Neuronal stem cell (in vitro differentiated cells): Measurements from ENCODE around the gene MOCS1.

Experiments used
- DNase-seq: peaks from one replicate; pipeline ENCODE4 v3.0.0-alpha.2; 2013; ENCODE audit warnings: low spot score
- H2AFZ ChIP-seq: one replicate; pipeline ENCODE4 v1.6.1; 2013; ENCODE audit warnings: mild to moderate bottlenecking, low read length, inconsistent platforms
- H2AK5ac ChIP-seq: 2 replicates; pipeline ENCODE4 v1.6.1; 2013; ENCODE audit warnings: low read depth, mild to moderate bottlenecking, inconsistent platforms, low read length, moderate library complexity, mixed read lengths
- H2BK120ac ChIP-seq: 2 replicates; pipeline ENCODE4 v1.6.1; 2013; ENCODE audit warnings: low read depth, mild to moderate bottlenecking, inconsistent platforms, low read length, moderate library complexity, mixed read lengths
- H2BK12ac ChIP-seq: one replicate; pipeline ENCODE4 v1.6.1; 2013; ENCODE audit warnings: low read length, inconsistent platforms
- H2BK15ac ChIP-seq: 2 replicates; pipeline ENCODE4 v1.6.1; 2013; ENCODE audit warnings: mild to moderate bottlenecking, low read length, inconsistent platforms, mixed read lengths
- H2BK5ac ChIP-seq: one replicate; pipeline ENCODE4 v1.6.1; 2013; ENCODE audit warnings: inconsistent platforms, mild to moderate bottlenecking, low read length, moderate library complexity
- H3K14ac ChIP-seq: one replicate; pipeline ENCODE4 v1.6.1; 2013; ENCODE audit warnings: low read length, inconsistent platforms
- H3K18ac ChIP-seq: 2 replicates; pipeline ENCODE4 v1.6.1; 2013; ENCODE audit warnings: low read length, inconsistent platforms
- H3K23ac ChIP-seq: 2 replicates; pipeline ENCODE4 v1.6.1; 2013; ENCODE audit warnings: low read depth, mild to moderate bottlenecking, mixed read lengths, low read length, inconsistent platforms; ENCODE audit not compliant: poor library complexity
- H3K27ac ChIP-seq: replicated peaks from 3 replicates; pipeline ENCODE4 v1.5.1; 2013; ENCODE audit warnings: low read length, inconsistent platforms
- H3K27me3 ChIP-seq, 3 experiments: 2 replicates each; pipeline ENCODE4 v1.6.1; 2013; ENCODE audit warnings: low read length in 3 of 3, mild to moderate bottlenecking in 2 of 3, inconsistent platforms in 1 of 3, low read depth in 1 of 3, mixed read lengths in 1 of 3, moderate library complexity in 1 of 3; ENCODE audit not compliant: control insufficient read depth in 3 of 3, insufficient read depth in 3 of 3
- H3K36me3 ChIP-seq, 2 donors: replicated peaks in 1 of 2; 2 replicates each; pipeline ENCODE4 v1.6.1; 2013; ENCODE audit warnings: low read length in 2 of 2; ENCODE audit not compliant: control insufficient read depth in 2 of 2, insufficient read depth in 2 of 2
- H3K4ac ChIP-seq: 2 replicates; pipeline ENCODE4 v1.6.1; 2013; ENCODE audit warnings: inconsistent platforms, mild to moderate bottlenecking, low read length, moderate library complexity
- H3K4me1 ChIP-seq, 2 donors: 1 replicate in 1 of 2; 2 replicates in 1 of 2; pipeline ENCODE4 v1.6.1; 2013; ENCODE audit warnings: low read length in 2 of 2, low read depth in 1 of 2; ENCODE audit not compliant: control insufficient read depth in 2 of 2, insufficient read depth in 1 of 2
- H3K4me2 ChIP-seq: one replicate; pipeline ENCODE4 v1.6.1; 2013; ENCODE audit warnings: mild to moderate bottlenecking, low read length, inconsistent platforms; ENCODE audit not compliant: insufficient read depth, poor library complexity, severe bottlenecking
- H3K4me3 ChIP-seq, 2 donors: 2 replicates each; pipeline ENCODE4 v1.5.1; 2013; ENCODE audit warnings: low read length in 2 of 2, mild to moderate bottlenecking in 2 of 2, inconsistent platforms in 1 of 2, moderate library complexity in 1 of 2
- H3K79me1 ChIP-seq: one replicate; pipeline ENCODE4 v1.6.1; 2013; ENCODE audit warnings: low read depth, mild to moderate bottlenecking, inconsistent platforms, low read length, moderate library complexity
- H3K9ac ChIP-seq: one replicate; pipeline ENCODE4 v1.6.1; 2013; ENCODE audit warnings: mild to moderate bottlenecking, low read depth, low read length, inconsistent platforms; ENCODE audit not compliant: poor library complexity
- H3K9me3 ChIP-seq, 2 donors: replicated peaks in 1 of 2; 2 replicates each; pipeline versions ENCODE3 to v1.6.1; 2013; ENCODE audit warnings: low read length in 2 of 2, mild to moderate bottlenecking in 2 of 2, inconsistent platforms in 1 of 2, low read depth in 1 of 2, mixed read lengths in 1 of 2, moderate library complexity in 1 of 2; ENCODE audit not compliant: control insufficient read depth in 2 of 2, insufficient read depth in 1 of 2
- H4K8ac ChIP-seq: one replicate; pipeline ENCODE4 v1.6.1; 2013; ENCODE audit warnings: low read depth, mild to moderate bottlenecking, inconsistent platforms, low read length, moderate library complexity
- H4K91ac ChIP-seq: one replicate; pipeline ENCODE4 v1.6.1; 2013; ENCODE audit warnings: low read length, low read depth, mild to moderate bottlenecking, inconsistent platforms; ENCODE audit not compliant: poor library complexity
- WGBS, 2 donors: extraction: QIAGEN DNeasy Blood & Tissue Kit; methylation state at CpG; one replicate each; pipeline ENCODE4 v1.1.7; 2013; ENCODE audit warnings: missing lambda C conversion rate in 2 of 2, mixed read lengths in 1 of 2; ENCODE audit not compliant: insufficient read length in 2 of 2, insufficient replicate concordance in 1 of 2; ENCODE audit errors: extremely low coverage in 2 of 2; 5-methylcytosine and 5-hydroxymethylcytosine counted together

MOCS1 gene

GRCh38 chr6:39879535-39879934 lies 54.7 kb downstream of the MOCS1 start:
- no peak for DNase-seq
- Histone ChIP-seq H3K4me3 (no peak overlapping the region), H3K27me3 (peaks cover 0 to 6% (median 0%) of the 10 kb centered on the region in 3 experiments), H3K14ac (no peak overlapping the region), H4K8ac (no peak overlapping the region), H2BK5ac (no peak overlapping the region), H2BK120ac (no peak overlapping the region), H3K4ac (no peak overlapping the region), H3K36me3 (peaks cover 0 to 2% of the 10 kb centered on the region in 2 donors), H4K91ac (no peak overlapping the region), H3K4me2 (no peak overlapping the region), H3K4me1 (peaks cover 0 to 3% of the 10 kb centered on the region in 2 donors), H3K9ac (no peak overlapping the region), H3K18ac (no peak overlapping the region), H2BK15ac (no peak overlapping the region), H3K23ac (no peak overlapping the region), H2AK5ac (no peak overlapping the region), H3K79me1 (no peaks in the 10 kb centered on the region), H3K9me3 (no peaks in the 10 kb centered on the region), H3K27ac (no peak overlapping the region), H2AFZ (no peak overlapping the region), H2BK12ac (no peak overlapping the region)
- WGBS, 2 donors, result no CpG with 5 or more reads among the region's 3 CpGs

DNA sequence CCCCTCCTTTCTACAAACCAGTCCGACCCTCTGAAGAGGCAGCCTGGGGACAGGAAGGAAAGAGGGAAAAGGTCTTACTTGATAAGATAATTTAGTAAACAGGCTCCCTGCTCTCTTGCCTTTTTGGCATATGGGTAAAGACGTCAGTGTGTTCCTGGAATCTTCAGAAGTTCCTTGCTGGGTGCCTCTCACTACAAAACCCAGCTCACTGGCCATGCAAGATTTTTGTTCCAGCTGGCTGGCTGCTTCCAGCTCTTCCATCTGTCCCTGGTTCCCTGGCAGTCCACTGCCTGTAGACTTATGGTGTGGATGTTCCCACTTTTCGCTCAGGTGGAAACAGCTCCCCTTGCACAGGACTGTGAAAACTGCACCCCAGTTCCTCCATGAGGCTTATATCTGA lies 57.4 kb downstream of the MOCS1 start:
- Histone ChIP-seq H2AFZ (no peak overlapping the region), H2BK5ac (no peak overlapping the region), H2BK12ac (no peak overlapping the region), H4K91ac (no peak overlapping the region), H3K79me1 (no peaks in the 10 kb centered on the region), H3K9ac (no peak overlapping the region), H3K4me2 (no peak overlapping the region), H2BK120ac (no peak overlapping the region), H3K4me3 (no peak overlapping the region), H3K18ac (no peak overlapping the region), H3K23ac (no peak overlapping the region), H3K9me3 (no peaks in the 10 kb centered on the region), H3K36me3 (peaks cover 0 to 2% of the 10 kb centered on the region in 2 donors), H3K27me3 (peaks cover 0 to 3% (median 0%) of the 10 kb centered on the region in 3 experiments), H3K4ac (no peak overlapping the region), H3K4me1 (no peaks in the 10 kb centered on the region), H2BK15ac (no peak overlapping the region), H2AK5ac (no peak overlapping the region), H4K8ac (no peak overlapping the region), H3K27ac (no peak overlapping the region), H3K14ac (no peak overlapping the region)
- DNase-seq, result no peak
- no CpG with 5 or more reads among the region's 3 CpGs for WGBS, 2 donors

- H2AFZ ChIP-seq, result no peak overlapping the region
- H3K27me3 ChIP-seq, result peaks cover 0 to 3% (median 0%) of the 10 kb centered on the region in 3 experiments
- no peak overlapping the region for H2BK15ac ChIP-seq
- H2BK120ac ChIP-seq, result no peak overlapping the region
- H3K9ac ChIP-seq, result no peak overlapping the region
- H2BK12ac ChIP-seq, result no peak overlapping the region
- H3K18ac ChIP-seq, result no peak overlapping the region
- H3K27ac ChIP-seq, result no peak overlapping the region
- H3K23ac ChIP-seq, result no peak overlapping the region
- H2AK5ac ChIP-seq, result no peak overlapping the region
- H4K91ac ChIP-seq, result no peak overlapping the region
- DNase-seq, result no peak
- H3K4me2 ChIP-seq, result no peak overlapping the region
- H3K4me3 ChIP-seq, result no peak overlapping the region
- no peak overlapping the region for H3K14ac ChIP-seq
- no peaks in the 10 kb centered on the region for H3K9me3 ChIP-seq
- H2BK5ac ChIP-seq, result no peak overlapping the region
- no peaks in the 10 kb centered on the region for H3K4me1 ChIP-seq
- H3K36me3 ChIP-seq, result peaks cover 0 to 2% of the 10 kb centered on the region in 2 donors
- no peak overlapping the region for H3K4ac ChIP-seq
- H3K79me1 ChIP-seq, result no peaks in the 10 kb centered on the region
- no peak overlapping the region for H4K8ac ChIP-seq
These were observed 58.2 kb downstream of the MOCS1 start for GRCh38 chr6:39876111-39876510.

DNA sequence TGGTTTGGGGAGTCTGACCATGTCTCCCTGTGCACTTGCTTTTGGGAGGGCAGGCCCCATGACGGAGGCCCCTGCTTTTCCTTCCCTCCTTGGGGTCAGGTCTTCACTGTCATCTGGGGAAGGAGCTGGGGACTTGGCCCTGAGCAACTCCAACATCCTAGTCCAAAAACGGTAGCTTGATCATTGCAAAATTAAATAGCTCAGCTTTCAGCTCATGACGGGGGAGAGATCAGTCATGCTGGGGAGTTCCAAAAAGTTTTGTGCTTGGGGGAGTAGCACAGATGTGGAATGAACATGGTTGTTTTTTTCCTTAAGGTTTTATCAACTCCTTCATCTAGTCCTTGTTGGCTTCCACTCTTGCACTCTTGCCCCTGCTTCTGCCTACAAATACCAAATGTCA lies 60.8 kb downstream of the MOCS1 start:
- H3K4me3 ChIP-seq, result no peak overlapping the region
- H3K4me1 ChIP-seq, result no peaks in the 10 kb centered on the region
- H3K9ac ChIP-seq, result no peak overlapping the region
- H2BK15ac ChIP-seq, result no peak overlapping the region
- H3K23ac ChIP-seq, result no peak overlapping the region
- no peak overlapping the region for H3K18ac ChIP-seq
- no peak overlapping the region for H3K4me2 ChIP-seq
- no CpG with 5 or more reads among the region's 3 CpGs for WGBS, 2 donors
- H3K4ac ChIP-seq, result no peak overlapping the region
- no peak overlapping the region for H3K27ac ChIP-seq
- H2BK120ac ChIP-seq, result no peak overlapping the region
- no peaks in the 10 kb centered on the region for H3K9me3 ChIP-seq
- H3K14ac ChIP-seq, result no peak overlapping the region
- no peak overlapping the region for H4K91ac ChIP-seq
- H2BK12ac ChIP-seq, result no peak overlapping the region
- H4K8ac ChIP-seq, result no peak overlapping the region
- no peak for DNase-seq
- H2AFZ ChIP-seq, result no peak overlapping the region
- no peak overlapping the region for H2AK5ac ChIP-seq
- no peaks in the 10 kb centered on the region for H3K79me1 ChIP-seq
- H3K36me3 ChIP-seq, result peaks cover 0 to 2% of the 10 kb centered on the region in 2 donors
- H3K27me3 ChIP-seq, result peaks cover 0 to 3% (median 0%) of the 10 kb centered on the region in 3 experiments
- H2BK5ac ChIP-seq, result no peak overlapping the region
